ENCODE results near the gene BOLA3.

- TF ChIP-seq GATA2 (IDR thresholded peaks at IDR 0.05; ENCODE audit: low read depth, low read length), result no peak
- no peak for TF ChIP-seq GATA3 (IDR thresholded peaks at IDR 0.05; ENCODE audit: low read depth, low read length)
These were observed 38.3 kb upstream of the BOLA3 start for GRCh38 chr2:74186038-74186437.
